Sciatic nerve (tissue), 1 donor: ENCODE results near the gene TMEM196. TPM values are rescaled to one million over a fixed set of nuclear protein-coding genes. Genes with fewer than 3 reads are reported as not detected.

ENCODE experiments used
- microRNA-seq: library from miRNA; unstranded; fragments of <30 nt; microRNA quantifications from one replicate; pipeline ENCODE4 v1.2.0, GENCODE V29; 2020
- total RNA-seq: library from RNA; stranded (reverse); fragmentation: NEBNext Ultra II Directional; extraction: Animal tissue kit (Norgen Biotek cat#: 25700); gene quantifications from one replicate; pipeline ENCODE4 v1.2.1, GENCODE V29; 2021
- donor health status: DM: no; HTN: no; CAD: no.

TMEM196 gene
- total RNA-seq, 1 donor from 2014 or later = not detected

Small RNAs within 50 kb of the gene (microRNA-seq; reads per million reads assigned to microRNA genes)
- gene MIR3146 = not detected

Other genes with a start within 250 kb of the TMEM196 start
- 11.7 TPM for gene POLR1F, start 64.6 kb downstream of the TMEM196 start, total RNA-seq